HL-60/S4 treated with retinoic acid at 250 ng/mL for 4 days and 3 days (cell line): Measurements from ENCODE around the gene MAST4.

Experiments
- in situ Hi-C: fragments of 300-500 bp; cut with MboI; formaldehyde crosslinking; loops from 2 replicates; pipeline ENCODE4 v1.7.0; 2022; ENCODE audit warnings: low sequenced_read_pairs

Gene MAST4

GRCh38 chr5:67058998-67059743, 463.0 kb downstream of the MAST4 start:
- in situ Hi-C loops, result no loop called here

GRCh38 chr5:67059744-67060490, 463.7 kb downstream of the MAST4 start:
- in situ Hi-C loops, result no loop called here

- in situ Hi-C loops, result no loop called here
These were observed 465.3 kb downstream of the MAST4 start for GRCh38 chr5:67061511-67061910.

- in situ Hi-C loops, result no loop called here
These were observed 466.9 kb downstream of the MAST4 start for GRCh38 chr5:67063055-67063454.

- in situ Hi-C loops, result no loop called here
These were observed 467.6 kb downstream of the MAST4 start for GRCh38 chr5:67063791-67064190.

GRCh38 chr5:67065237-67065636, 469.0 kb downstream of the MAST4 start:
- in situ Hi-C loops, result no loop called here

GRCh38 chr5:67065696-67066095, 469.5 kb downstream of the MAST4 start:
- in situ Hi-C loops, result no loop called here

- in situ Hi-C loops, result no loop called here
These were observed 470.6 kb downstream of the MAST4 start for GRCh38 chr5:67066815-67067214.

- in situ Hi-C loops, result no loop called here
These were observed 477.0 kb downstream of the MAST4 start for GRCh38 chr5:67073045-67073680.

- in situ Hi-C loops, result no loop called here
These were observed 481.1 kb downstream of the MAST4 start for GRCh38 chr5:67077296-67077695.

- in situ Hi-C loops, result no loop called here
These were observed 485.1 kb downstream of the MAST4 start for GRCh38 chr5:67081261-67081660.

GRCh38 chr5:67082941-67083340, 486.7 kb downstream of the MAST4 start:
- in situ Hi-C loops, result no loop called here

- in situ Hi-C loops, result no loop called here
These were observed 489.4 kb downstream of the MAST4 start for GRCh38 chr5:67085616-67086015.

GRCh38 chr5:67089200-67089725, 493.1 kb downstream of the MAST4 start:
- in situ Hi-C loops, result no loop called here

GRCh38 chr5:67090040-67090439, 493.8 kb downstream of the MAST4 start:
- in situ Hi-C loops, result no loop called here

- in situ Hi-C loops, result no loop called here
These were observed 494.4 kb downstream of the MAST4 start for GRCh38 chr5:67090593-67090992.

- in situ Hi-C loops, result no loop called here
These were observed 496.3 kb downstream of the MAST4 start for GRCh38 chr5:67092535-67092934.

GRCh38 chr5:67093279-67093678, 497.1 kb downstream of the MAST4 start:
- in situ Hi-C loops, result no loop called here

- in situ Hi-C loops, result no loop called here
These were observed 498.5 kb downstream of the MAST4 start for GRCh38 chr5:67094476-67095300.

- in situ Hi-C loops, result no loop called here
These were observed 499.4 kb downstream of the MAST4 start for GRCh38 chr5:67095346-67096171.
